GM12878 (cell line): ENCODE data around the gene ERG. TPM values are rescaled to one million over a fixed set of nuclear protein-coding genes. Genes with fewer than 3 reads are reported as not detected.

Experiments
- ATAC-seq: fragments of 200-7000 bp; cut with Tn5 transposase; 3 replicates; pipeline ENCODE4 v1.9.1; 2020; ENCODE audit warnings: mild to moderate bottlenecking, moderate library complexity
- BruUV-seq: library from RNA; stranded (reverse); fragments of 400-500 nt; replicated peaks from 2 replicates; lab custom pipeline; 2021; lab: Mats Ljungman, UMichigan
- CTCF ChIA-PET: fragments of 300-600 bp; sonication (Branson Sonifier 250); formaldehyde crosslinking; extraction: SDS; loops from one replicate; lab custom pipeline; 2021; ENCODE audit warnings: inconsistent platforms; lab: Yijun Ruan, JAX
- POLR2A ChIA-PET: fragments of 350-600 bp; formaldehyde crosslinking; extraction: SDS; loops from one replicate; lab custom pipeline; 2021; ENCODE audit warnings: inconsistent platforms; lab: Charles Lee
- RAD21 ChIA-PET: fragments of 300-600 bp; sonication (Branson Sonifier 250); formaldehyde crosslinking; loops from one replicate; lab custom pipeline; 2023; ENCODE audit warnings: antibody characterized with exemption; ENCODE audit not compliant: unreplicated experiment; lab: Charles Lee
- SMC1A ChIA-PET: fragments of 300-600 bp; sonication (Branson Sonifier 250); formaldehyde crosslinking; loops from one replicate; lab custom pipeline; 2023; ENCODE audit not compliant: unreplicated experiment, uncharacterized antibody; lab: Charles Lee
- DNase-seq: peaks from one replicate; pipeline ENCODE4 v3.0.0-alpha.2; 2011; ENCODE audit warnings: low read depth, low spot score
- FAIRE-seq: peaks from 3 replicates; lab custom pipeline; 2011; peaks lifted over from hg19 to GRCh38; lab: Jason Lieb, UNC
- H2AFZ ChIP-seq: 2 replicates; pipeline ENCODE4 v1.6.0; 2011; ENCODE audit warnings: low read depth, low read length, control low read depth; ENCODE audit not compliant: control insufficient read depth
- H3K27ac ChIP-seq: 2 replicates; pipeline ENCODE4 v1.5.1; 2011; ENCODE audit warnings: control low read depth; ENCODE audit not compliant: control insufficient read depth, insufficient read depth
- H3K27me3 ChIP-seq, 2 experiments: replicated peaks in 1 of 2; 2 replicates each; pipeline versions ENCODE4 v1.6.0 to v1.6.1; 2011; ENCODE audit warnings: low read length in 1 of 2; ENCODE audit not compliant: control insufficient read depth in 2 of 2, insufficient read depth in 2 of 2
- H3K36me3 ChIP-seq, 2 experiments: 2 replicates each; pipeline ENCODE4 v1.5.1; 2011; ENCODE audit warnings: low read length in 1 of 2; ENCODE audit not compliant: control insufficient read depth in 2 of 2, insufficient read depth in 2 of 2
- H3K4me1 ChIP-seq: 2 replicates; pipeline ENCODE4 v1.6.1; 2011; ENCODE audit warnings: mild to moderate bottlenecking, low read length, moderate library complexity, mixed read lengths; ENCODE audit not compliant: control insufficient read depth, insufficient read depth
- H3K4me2 ChIP-seq: 2 replicates; pipeline ENCODE4 v1.6.0; 2011; ENCODE audit warnings: control low read depth; ENCODE audit not compliant: control insufficient read depth, insufficient read depth
- H3K4me3 ChIP-seq: fragments of 200-600 bp; sonication (generic); 2 replicates; pipeline ENCODE4 v1.5.1; 2016
- H3K79me2 ChIP-seq: 2 replicates; pipeline ENCODE4 v1.6.0; 2011; ENCODE audit warnings: low read length; ENCODE audit not compliant: control insufficient read depth, insufficient read depth
- H3K9ac ChIP-seq: 2 replicates; pipeline ENCODE4 v1.8.0; 2011; ENCODE audit warnings: low read length, control low read depth, mixed read lengths; ENCODE audit not compliant: control insufficient read depth, insufficient read depth
- H3K9me3 ChIP-seq: replicated peaks from 3 replicates; pipeline ENCODE4 v1.5.1; 2011; ENCODE audit warnings: mild to moderate bottlenecking, low read length; ENCODE audit not compliant: control insufficient read depth, insufficient read depth
- H4K20me1 ChIP-seq: 2 replicates; pipeline ENCODE4 v1.6.0; 2011; ENCODE audit not compliant: control insufficient read depth, insufficient read depth
- ASH2L ChIP-seq: fragments of 300-600, 200-600 bp; sonication (generic); IDR thresholded peaks from 2 replicates; pipeline ENCODE4 v1.6.1; 2017; ENCODE audit warnings: low read depth, mild to moderate bottlenecking, borderline replicate concordance
- FOXK2 ChIP-seq: fragments of 450-650 bp; IDR thresholded peaks from 2 replicates; pipeline ENCODE4 v1.6.1; 2017; ENCODE audit warnings: mild to moderate bottlenecking, moderate library complexity
- GATAD2B ChIP-seq: fragments of 450-650 bp; conservative IDR thresholded peaks from 2 replicates; pipeline ENCODE4 v1.6.1; 2017; ENCODE audit warnings: low read depth, mild to moderate bottlenecking, moderate library complexity
- MXI1 ChIP-seq: fragments of 150-350 bp; IDR thresholded peaks from 2 replicates; pipeline ENCODE4 v1.6.1; 2011; ENCODE audit warnings: low read depth, mild to moderate bottlenecking, inconsistent platforms, low read length, improper control_type of control experiment
- NBN ChIP-seq: fragments of 450-650 bp; IDR thresholded peaks from 2 replicates; pipeline ENCODE4 v1.6.1; 2016
- POLR2A ChIP-seq: IDR thresholded peaks from 2 replicates; pipeline ENCODE4 v1.6.1; 2011; ENCODE audit warnings: low read depth, mild to moderate bottlenecking, low read length
- RB1 ChIP-seq: fragments of 450-650 bp; formaldehyde crosslinking; IDR thresholded peaks from 2 replicates; pipeline ENCODE4 v1.6.1; 2017; ENCODE audit warnings: mild to moderate bottlenecking, borderline replicate concordance
- SMAD1 ChIP-seq: fragments of 450-650 bp; IDR thresholded peaks from 2 replicates; pipeline ENCODE4 v1.6.1; 2018; ENCODE audit warnings: mild to moderate bottlenecking, low read depth; ENCODE audit not compliant: partially characterized antibody
- YY1 ChIP-seq: IDR thresholded peaks from 2 replicates; pipeline ENCODE4 v1.6.1; 2011; ENCODE audit warnings: low read depth, mild to moderate bottlenecking, low read length
- ZNF24 ChIP-seq: fragments of 450-650 bp; IDR thresholded peaks from 2 replicates; pipeline ENCODE4 v1.6.1; 2017; ENCODE audit warnings: antibody characterized with exemption, mild to moderate bottlenecking
- WGBS: methylation state at CpG from one replicate; pipeline ENCODE4 v1.1.6; 2016; ENCODE audit warnings: low lambda C conversion rate; ENCODE audit not compliant: insufficient replicate concordance, insufficient coverage; ENCODE audit errors: missing lambda C conversion rate; 5-methylcytosine and 5-hydroxymethylcytosine counted together
- in situ Hi-C: fragments of 300-500 bp; cut with MboI; formaldehyde crosslinking; loops from 9 replicates; pipeline ENCODE4 v1.14.3; 2018; ENCODE audit warnings: mixed read lengths
- intact Hi-C: fragments of 100-400 bp; cut with micrococcal nuclease; formaldehyde crosslinking; loops from one replicate; pipeline ENCODE4 v1.14.2; 2022; ENCODE audit not compliant: unreplicated experiment
- polyA plus RNA-seq, 11 experiments: library from polyadenylated mRNA; depleted of rRNA in 4 of 11; unstranded in 6 of 11; stranded (reverse) in 5 of 11; fragments of >200 nt; fragmentation: Nextera tagmentation in 4 of 11; fragmentation: Illumina TruSeq in 1 of 11; extraction: Ambion mirVana in 4 of 11; extraction: Trizol in 1 of 11; gene quantifications; 1 replicate in 1 of 11; 2 replicates in 10 of 11; pipeline versions ENCODE4 v1.2.1 to v1.2.3, GENCODE V29; 2011 to 2016; ENCODE audit warnings: inconsistent platforms in 2 of 11, missing spikeins in 2 of 11, low read depth in 1 of 11
- total RNA-seq, 4 experiments: library from RNA; depleted of rRNA in 3 of 4; stranded (reverse); fragments of >200 nt in 3 of 4; fragmentation: Illumina TruSeq in 1 of 4; extraction: Trizol in 1 of 4; gene quantifications; 2 replicates each; pipeline versions ENCODE4 v1.2.1 to v1.2.3, GENCODE V29; 2013 to 2021
- TF ChIP-seq, protein P1 (sequence below): fragments of 450-650 bp; IDR thresholded peaks from 2 replicates; pipeline ENCODE4 v1.6.1; 2017; ENCODE audit warnings: mild to moderate bottlenecking
- TF ChIP-seq, protein P2 (sequence below): fragments of 450-650 bp; IDR thresholded peaks from 2 replicates; pipeline ENCODE4 v1.6.1; 2017; ENCODE audit warnings: low read depth, mild to moderate bottlenecking, moderate library complexity
- TF ChIP-seq, protein P3 (sequence below): fragments of 450-650 bp; IDR thresholded peaks from 2 replicates; pipeline ENCODE4 v1.6.1; 2017; ENCODE audit warnings: antibody characterized with exemption, mild to moderate bottlenecking, moderate library complexity
- TF ChIP-seq, protein P4 (sequence below): IDR thresholded peaks from 2 replicates; pipeline ENCODE4 v1.6.1; 2011; ENCODE audit warnings: borderline replicate concordance, low read depth, mild to moderate bottlenecking, moderate library complexity, mixed read lengths, low read length; ENCODE audit not compliant: insufficient read depth; ENCODE audit errors: extremely low read length

ERG gene
- total and polyA plus RNA-seq, 10 of the 15 experiments (the other 5 are each of a cell fraction or from before 2014, with no cell fraction given): not detected

DNA sequence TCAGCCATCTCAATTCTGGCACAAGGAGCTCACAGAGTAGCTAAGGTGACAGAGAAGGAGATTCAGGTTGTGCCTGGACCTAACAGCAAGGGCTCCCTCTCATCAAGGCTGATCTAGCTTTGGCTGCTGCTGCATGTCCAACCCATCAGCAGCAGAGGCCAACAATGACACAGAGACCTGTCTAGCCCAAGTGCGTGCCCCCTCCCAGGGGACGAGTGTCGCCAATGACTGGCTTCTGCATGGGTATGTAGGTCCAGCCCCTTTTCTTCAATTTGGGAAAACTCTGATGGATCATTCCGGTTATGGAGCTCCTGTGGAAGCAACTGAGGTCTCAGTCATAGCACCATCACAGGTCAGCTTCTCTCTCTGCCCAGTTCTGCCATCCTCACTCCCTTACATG lies 158.1 kb downstream of the ERG start (continued):
- TF ChIP-seq NBN: no peak
- TF ChIP-seq, protein P1, sequence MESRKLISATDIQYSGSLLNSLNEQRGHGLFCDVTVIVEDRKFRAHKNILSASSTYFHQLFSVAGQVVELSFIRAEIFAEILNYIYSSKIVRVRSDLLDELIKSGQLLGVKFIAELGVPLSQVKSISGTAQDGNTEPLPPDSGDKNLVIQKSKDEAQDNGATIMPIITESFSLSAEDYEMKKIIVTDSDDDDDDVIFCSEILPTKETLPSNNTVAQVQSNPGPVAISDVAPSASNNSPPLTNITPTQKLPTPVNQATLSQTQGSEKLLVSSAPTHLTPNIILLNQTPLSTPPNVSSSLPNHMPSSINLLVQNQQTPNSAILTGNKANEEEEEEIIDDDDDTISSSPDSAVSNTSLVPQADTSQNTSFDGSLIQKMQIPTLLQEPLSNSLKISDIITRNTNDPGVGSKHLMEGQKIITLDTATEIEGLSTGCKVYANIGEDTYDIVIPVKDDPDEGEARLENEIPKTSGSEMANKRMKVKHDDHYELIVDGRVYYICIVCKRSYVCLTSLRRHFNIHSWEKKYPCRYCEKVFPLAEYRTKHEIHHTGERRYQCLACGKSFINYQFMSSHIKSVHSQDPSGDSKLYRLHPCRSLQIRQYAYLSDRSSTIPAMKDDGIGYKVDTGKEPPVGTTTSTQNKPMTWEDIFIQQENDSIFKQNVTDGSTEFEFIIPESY: no peak
- TF ChIP-seq, protein P2, sequence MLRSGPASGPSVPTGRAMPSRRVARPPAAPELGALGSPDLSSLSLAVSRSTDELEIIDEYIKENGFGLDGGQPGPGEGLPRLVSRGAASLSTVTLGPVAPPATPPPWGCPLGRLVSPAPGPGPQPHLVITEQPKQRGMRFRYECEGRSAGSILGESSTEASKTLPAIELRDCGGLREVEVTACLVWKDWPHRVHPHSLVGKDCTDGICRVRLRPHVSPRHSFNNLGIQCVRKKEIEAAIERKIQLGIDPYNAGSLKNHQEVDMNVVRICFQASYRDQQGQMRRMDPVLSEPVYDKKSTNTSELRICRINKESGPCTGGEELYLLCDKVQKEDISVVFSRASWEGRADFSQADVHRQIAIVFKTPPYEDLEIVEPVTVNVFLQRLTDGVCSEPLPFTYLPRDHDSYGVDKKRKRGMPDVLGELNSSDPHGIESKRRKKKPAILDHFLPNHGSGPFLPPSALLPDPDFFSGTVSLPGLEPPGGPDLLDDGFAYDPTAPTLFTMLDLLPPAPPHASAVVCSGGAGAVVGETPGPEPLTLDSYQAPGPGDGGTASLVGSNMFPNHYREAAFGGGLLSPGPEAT: no peak
- TF ChIP-seq, all 136 proteins: peak for 0

DNA sequence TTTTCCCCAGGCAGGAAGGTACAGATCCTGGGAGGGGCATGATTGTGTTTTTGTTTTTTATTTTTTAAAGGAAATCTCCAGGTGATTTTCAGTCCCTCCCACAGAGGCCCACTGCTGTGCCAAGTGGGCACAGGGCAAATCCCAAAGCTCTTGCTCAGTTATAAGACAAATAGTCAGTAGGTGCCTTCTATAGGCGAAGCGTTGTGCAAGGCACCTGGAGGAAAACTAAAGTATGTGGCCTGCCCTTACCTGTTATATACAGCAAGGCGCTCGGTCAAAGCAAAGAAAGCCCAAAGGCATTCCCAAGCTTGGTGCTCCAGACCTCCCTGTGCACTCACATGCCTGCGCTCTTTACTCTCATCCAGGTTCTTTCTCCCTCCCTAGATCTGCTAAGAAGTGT lies 160.5 kb downstream of the ERG start:
- H3K36me3 ChIP-seq: no peaks in the 10 kb centered on the region
- H4K20me1 ChIP-seq: no peaks in the 10 kb centered on the region
- no peak overlapping the region for H3K4me3 ChIP-seq
- no peaks in the 10 kb centered on the region for H3K4me1 ChIP-seq
- ChIA-PET CTCF (interaction anchor here (1.1 kb wide), 1 partner anchor 14 kb away, joined by 3 read pairs; no protein-coding TSS in a partner anchor), POLR2A (no interaction called here), SMC1A (interaction anchor here (2.0 kb wide), 1 partner anchor 14 kb away, joined by 5 read pairs; no protein-coding TSS in a partner anchor), RAD21 (interaction anchor here (1.1 kb wide), 1 partner anchor 59 kb away, joined by 3 read pairs; no protein-coding TSS in a partner anchor)
- no peaks in the 10 kb centered on the region; the same call in 2 of the 3 replicates for H3K9me3 ChIP-seq
- no peak overlapping the region for H3K27ac ChIP-seq
- 53% methylated on average over 5 of the region's 5 CpGs for WGBS
- in situ Hi-C loops (no loop called here), intact Hi-C loops (no loop called here)
- ATAC-seq: no peak
- H3K4me2 ChIP-seq: no peak overlapping the region
- DNase-seq: no peak
- no peaks in the 10 kb centered on the region for H3K27me3 ChIP-seq
- no peak overlapping the region for H2AFZ ChIP-seq
- BruUV-seq: no TSS peak
- H3K79me2 ChIP-seq: no peaks in the 10 kb centered on the region
- no peak overlapping the region for H3K9ac ChIP-seq
- no peak for FAIRE-seq
- TF ChIP-seq ASH2L: no peak
- TF ChIP-seq SMAD1: no peak
- no peak for TF ChIP-seq ZNF24
- no peak for TF ChIP-seq YY1
- no peak for TF ChIP-seq FOXK2
- TF ChIP-seq, protein P3, sequence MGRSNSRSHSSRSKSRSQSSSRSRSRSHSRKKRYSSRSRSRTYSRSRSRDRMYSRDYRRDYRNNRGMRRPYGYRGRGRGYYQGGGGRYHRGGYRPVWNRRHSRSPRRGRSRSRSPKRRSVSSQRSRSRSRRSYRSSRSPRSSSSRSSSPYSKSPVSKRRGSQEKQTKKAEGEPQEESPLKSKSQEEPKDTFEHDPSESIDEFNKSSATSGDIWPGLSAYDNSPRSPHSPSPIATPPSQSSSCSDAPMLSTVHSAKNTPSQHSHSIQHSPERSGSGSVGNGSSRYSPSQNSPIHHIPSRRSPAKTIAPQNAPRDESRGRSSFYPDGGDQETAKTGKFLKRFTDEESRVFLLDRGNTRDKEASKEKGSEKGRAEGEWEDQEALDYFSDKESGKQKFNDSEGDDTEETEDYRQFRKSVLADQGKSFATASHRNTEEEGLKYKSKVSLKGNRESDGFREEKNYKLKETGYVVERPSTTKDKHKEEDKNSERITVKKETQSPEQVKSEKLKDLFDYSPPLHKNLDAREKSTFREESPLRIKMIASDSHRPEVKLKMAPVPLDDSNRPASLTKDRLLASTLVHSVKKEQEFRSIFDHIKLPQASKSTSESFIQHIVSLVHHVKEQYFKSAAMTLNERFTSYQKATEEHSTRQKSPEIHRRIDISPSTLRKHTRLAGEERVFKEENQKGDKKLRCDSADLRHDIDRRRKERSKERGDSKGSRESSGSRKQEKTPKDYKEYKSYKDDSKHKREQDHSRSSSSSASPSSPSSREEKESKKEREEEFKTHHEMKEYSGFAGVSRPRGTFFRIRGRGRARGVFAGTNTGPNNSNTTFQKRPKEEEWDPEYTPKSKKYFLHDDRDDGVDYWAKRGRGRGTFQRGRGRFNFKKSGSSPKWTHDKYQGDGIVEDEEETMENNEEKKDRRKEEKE: no peak
- TF ChIP-seq, protein P4, sequence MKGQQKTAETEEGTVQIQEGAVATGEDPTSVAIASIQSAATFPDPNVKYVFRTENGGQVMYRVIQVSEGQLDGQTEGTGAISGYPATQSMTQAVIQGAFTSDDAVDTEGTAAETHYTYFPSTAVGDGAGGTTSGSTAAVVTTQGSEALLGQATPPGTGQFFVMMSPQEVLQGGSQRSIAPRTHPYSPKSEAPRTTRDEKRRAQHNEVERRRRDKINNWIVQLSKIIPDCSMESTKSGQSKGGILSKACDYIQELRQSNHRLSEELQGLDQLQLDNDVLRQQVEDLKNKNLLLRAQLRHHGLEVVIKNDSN: no peak
- TF ChIP-seq, protein P2: no peak
- TF ChIP-seq NBN: no peak
- no peak for TF ChIP-seq GATAD2B
- TF ChIP-seq RB1: no peak
- no peak for TF ChIP-seq MXI1
- TF ChIP-seq POLR2A: no peak
